Loucy (cell line): ENCODE measurements around the gene MAD1L1.

Source experiments
- H2AFZ ChIP-seq: fragments of 200-600 bp; sonication (generic); 2 replicates; pipeline ENCODE4 v1.6.0; 2016; ENCODE audit warnings: antibody characterized with exemption, mild to moderate bottlenecking, low read length, moderate library complexity
- H3F3A ChIP-seq: fragments of 200-600 bp; 2 replicates; pipeline ENCODE4 v1.6.0; 2016; ENCODE audit warnings: antibody characterized with exemption, low read depth, mild to moderate bottlenecking
- H3K27me3 ChIP-seq: fragments of 200-600 bp; sonication (generic); 2 replicates; pipeline ENCODE4 v1.6.1; 2014; ENCODE audit warnings: low read length, mild to moderate bottlenecking; ENCODE audit not compliant: insufficient read depth, poor library complexity, severe bottlenecking
- H3K36me3 ChIP-seq: fragments of 200-600 bp; sonication (generic); 2 replicates; pipeline ENCODE4 v1.6.1; 2016; ENCODE audit warnings: low read length; ENCODE audit not compliant: insufficient read depth
- H3K4me1 ChIP-seq: fragments of 200-600 bp; sonication (generic); 2 replicates; pipeline ENCODE4 v1.5.1; 2014; ENCODE audit warnings: low read length, mild to moderate bottlenecking; ENCODE audit not compliant: insufficient read depth, poor library complexity, severe bottlenecking
- H3K4me2 ChIP-seq: fragments of 200-600 bp; sonication (generic); 2 replicates; pipeline ENCODE4 v1.6.0; 2014; ENCODE audit warnings: antibody characterized with exemption, low read length, low read depth, mild to moderate bottlenecking; ENCODE audit not compliant: poor library complexity, severe bottlenecking
- H3K4me3 ChIP-seq: fragments of 200-600 bp; sonication (generic); 2 replicates; pipeline ENCODE4 v1.5.1; 2014; ENCODE audit warnings: low read length, mild to moderate bottlenecking, mixed read lengths; ENCODE audit not compliant: poor library complexity, severe bottlenecking
- H3K79me2 ChIP-seq: fragments of 200-600 bp; sonication (generic); 2 replicates; pipeline ENCODE4 v1.6.1; 2014; ENCODE audit warnings: low read length; ENCODE audit not compliant: insufficient read depth
- H3K9ac ChIP-seq: fragments of 200-600 bp; sonication (generic); 2 replicates; pipeline ENCODE4 v1.6.0; 2014; ENCODE audit warnings: mild to moderate bottlenecking, low read depth, low read length, moderate library complexity; ENCODE audit not compliant: poor library complexity, severe bottlenecking
- H3K9me2 ChIP-seq: fragments of 200-600 bp; sonication (generic); replicated peaks from 2 replicates; pipeline ENCODE4 v1.6.1; 2016; ENCODE audit warnings: low read depth, low read length, mixed read lengths
- H3K9me3 ChIP-seq: fragments of 200-600 bp; sonication (generic); 2 replicates; pipeline ENCODE4 v1.6.1; 2014; ENCODE audit warnings: mild to moderate bottlenecking, antibody characterized with exemption, low read length, low read depth; ENCODE audit not compliant: insufficient read depth
- H4K20me1 ChIP-seq: fragments of 200-600 bp; sonication (generic); 2 replicates; pipeline ENCODE4 v1.6.0; 2014; ENCODE audit warnings: antibody characterized with exemption, low read length, mild to moderate bottlenecking; ENCODE audit not compliant: insufficient read depth, poor library complexity, severe bottlenecking
- CTCF ChIP-seq: fragments of 200-600 bp; sonication (generic); conservative IDR thresholded peaks from 2 replicates; pipeline ENCODE4 v1.5.1; 2014; ENCODE audit warnings: mild to moderate bottlenecking, antibody characterized with exemption, low read length
- EZH2phosphoT487 ChIP-seq: fragments of 200-600 bp; IDR thresholded peaks from 2 replicates; pipeline ENCODE4 v1.6.1; 2018; ENCODE audit warnings: antibody characterized with exemption, mild to moderate bottlenecking, moderate library complexity, borderline replicate concordance

MAD1L1 gene

GRCh38 chr7:1852517-1853430 lies 380.0 kb downstream of the MAD1L1 start:
- peaks cover 6% of the 10 kb centered on the region; the same call in 1 of the 2 replicates for H3K36me3 ChIP-seq
- H3K79me2 ChIP-seq = no peaks in the 10 kb centered on the region
- peaks cover 7% of the 10 kb centered on the region for H3K4me1 ChIP-seq
- H3K27me3 ChIP-seq = no peaks in the 10 kb centered on the region
- H4K20me1 ChIP-seq = peaks cover 5% of the 10 kb centered on the region
- no peak overlapping the region for H3K4me3 ChIP-seq
- H3F3A ChIP-seq = no peaks in the 10 kb centered on the region
- H3K9ac ChIP-seq = no peak overlapping the region
- no peaks in the 10 kb centered on the region for H3K9me3 ChIP-seq
- no peaks in the 10 kb centered on the region for H3K9me2 ChIP-seq
- no peak overlapping the region for H2AFZ ChIP-seq
- no peak overlapping the region for H3K4me2 ChIP-seq
- TF ChIP-seq EZH2phosphoT487 = no peak
- TF ChIP-seq CTCF = no peak

GRCh38 chr7:1851721-1852516 lies 380.8 kb downstream of the MAD1L1 start:
- no peak overlapping the region for H2AFZ ChIP-seq
- H3K9ac ChIP-seq = no peak overlapping the region
- H3K4me3 ChIP-seq = no peak overlapping the region
- no peaks in the 10 kb centered on the region for H3K79me2 ChIP-seq
- H3K4me2 ChIP-seq = no peak overlapping the region
- H3K9me3 ChIP-seq = no peaks in the 10 kb centered on the region
- no peaks in the 10 kb centered on the region for H3K9me2 ChIP-seq
- H3F3A ChIP-seq = no peaks in the 10 kb centered on the region
- TF ChIP-seq EZH2phosphoT487 = no peak
- no peak for TF ChIP-seq CTCF
- peaks cover 5% of the 10 kb centered on the region for H4K20me1 ChIP-seq
- H3K36me3 ChIP-seq = peaks cover 13% of the 10 kb centered on the region; the same call in 1 of the 2 replicates
- H3K27me3 ChIP-seq = no peaks in the 10 kb centered on the region
- peaks cover 7% of the 10 kb centered on the region for H3K4me1 ChIP-seq

- no peaks in the 10 kb centered on the region for H3K9me3 ChIP-seq
- H3K27me3 ChIP-seq = no peaks in the 10 kb centered on the region
- peaks cover 18% of the 10 kb centered on the region; the same call in 1 of the 2 replicates for H3K36me3 ChIP-seq
- peaks cover 5% of the 10 kb centered on the region for H4K20me1 ChIP-seq
- H3K4me3 ChIP-seq = no peak overlapping the region
- H3K9ac ChIP-seq = no peak overlapping the region
- H3K4me2 ChIP-seq = no peak overlapping the region
- H3F3A ChIP-seq = no peaks in the 10 kb centered on the region
- H3K79me2 ChIP-seq = no peaks in the 10 kb centered on the region
- H2AFZ ChIP-seq = no peak overlapping the region
- TF ChIP-seq EZH2phosphoT487 (no peak), CTCF (no peak)
- H3K4me1 ChIP-seq = peaks cover 7% of the 10 kb centered on the region
- H3K9me2 ChIP-seq = no peaks in the 10 kb centered on the region
Observed at GRCh38 chr7:1850976-1851571, 381.7 kb downstream of the MAD1L1 start.
